ENCODE measurements around the gene CCR5AS.

The CCR5AS gene

DNA sequence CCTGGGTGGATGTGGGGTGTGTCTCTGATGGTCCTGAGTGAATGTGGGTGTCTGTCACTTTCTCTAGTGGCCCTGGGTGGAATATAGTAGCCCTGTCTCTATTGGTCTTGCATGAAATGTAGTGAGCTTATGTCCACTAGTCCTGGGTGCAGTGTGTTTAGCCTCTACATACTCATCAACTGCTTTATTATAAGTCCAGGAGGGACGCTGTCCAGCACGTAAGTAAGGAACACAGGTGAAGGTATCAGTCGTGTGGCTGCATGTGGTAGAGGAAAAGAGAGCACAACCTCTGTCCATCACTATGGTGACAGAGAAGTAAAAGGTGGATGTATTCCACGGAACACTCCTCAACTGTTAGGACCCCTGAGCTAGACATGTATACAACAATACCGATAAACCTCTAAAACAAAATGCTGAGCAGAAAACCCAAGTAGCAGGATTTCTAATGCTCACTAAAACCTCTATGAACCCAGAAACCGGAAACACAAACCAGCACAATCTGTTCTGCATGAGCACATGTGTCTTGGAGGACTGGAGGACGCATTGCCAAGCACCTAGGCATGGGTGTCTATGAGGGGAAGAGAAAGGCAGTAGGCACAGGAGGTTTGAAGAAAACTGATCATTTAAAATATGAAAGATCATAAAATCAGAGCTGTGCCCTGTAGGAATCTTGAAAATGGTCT lies 46.8 kb upstream of the CCR5AS start:
- peaks cover 30% of the 10 kb centered on the region for H3K27me3 Mint-ChIP-seq (ENCODE audit: insufficient read depth)
- no peak overlapping the region for H3K4me3 Mint-ChIP-seq
- H3K27ac Mint-ChIP-seq = no peak overlapping the region
- no peaks in the 10 kb centered on the region for H3K36me3 Mint-ChIP-seq (ENCODE audit: low read depth)
- no peaks in the 10 kb centered on the region for H3K9me3 Mint-ChIP-seq
- DNase-seq = no peak
- TF ChIP-seq, protein P1, sequence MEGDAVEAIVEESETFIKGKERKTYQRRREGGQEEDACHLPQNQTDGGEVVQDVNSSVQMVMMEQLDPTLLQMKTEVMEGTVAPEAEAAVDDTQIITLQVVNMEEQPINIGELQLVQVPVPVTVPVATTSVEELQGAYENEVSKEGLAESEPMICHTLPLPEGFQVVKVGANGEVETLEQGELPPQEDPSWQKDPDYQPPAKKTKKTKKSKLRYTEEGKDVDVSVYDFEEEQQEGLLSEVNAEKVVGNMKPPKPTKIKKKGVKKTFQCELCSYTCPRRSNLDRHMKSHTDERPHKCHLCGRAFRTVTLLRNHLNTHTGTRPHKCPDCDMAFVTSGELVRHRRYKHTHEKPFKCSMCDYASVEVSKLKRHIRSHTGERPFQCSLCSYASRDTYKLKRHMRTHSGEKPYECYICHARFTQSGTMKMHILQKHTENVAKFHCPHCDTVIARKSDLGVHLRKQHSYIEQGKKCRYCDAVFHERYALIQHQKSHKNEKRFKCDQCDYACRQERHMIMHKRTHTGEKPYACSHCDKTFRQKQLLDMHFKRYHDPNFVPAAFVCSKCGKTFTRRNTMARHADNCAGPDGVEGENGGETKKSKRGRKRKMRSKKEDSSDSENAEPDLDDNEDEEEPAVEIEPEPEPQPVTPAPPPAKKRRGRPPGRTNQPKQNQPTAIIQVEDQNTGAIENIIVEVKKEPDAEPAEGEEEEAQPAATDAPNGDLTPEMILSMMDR (IDR thresholded peaks at IDR 0.05) = no peak
- H3K4me1 Mint-ChIP-seq (ENCODE audit: low read depth) = no peaks in the 10 kb centered on the region

DNA sequence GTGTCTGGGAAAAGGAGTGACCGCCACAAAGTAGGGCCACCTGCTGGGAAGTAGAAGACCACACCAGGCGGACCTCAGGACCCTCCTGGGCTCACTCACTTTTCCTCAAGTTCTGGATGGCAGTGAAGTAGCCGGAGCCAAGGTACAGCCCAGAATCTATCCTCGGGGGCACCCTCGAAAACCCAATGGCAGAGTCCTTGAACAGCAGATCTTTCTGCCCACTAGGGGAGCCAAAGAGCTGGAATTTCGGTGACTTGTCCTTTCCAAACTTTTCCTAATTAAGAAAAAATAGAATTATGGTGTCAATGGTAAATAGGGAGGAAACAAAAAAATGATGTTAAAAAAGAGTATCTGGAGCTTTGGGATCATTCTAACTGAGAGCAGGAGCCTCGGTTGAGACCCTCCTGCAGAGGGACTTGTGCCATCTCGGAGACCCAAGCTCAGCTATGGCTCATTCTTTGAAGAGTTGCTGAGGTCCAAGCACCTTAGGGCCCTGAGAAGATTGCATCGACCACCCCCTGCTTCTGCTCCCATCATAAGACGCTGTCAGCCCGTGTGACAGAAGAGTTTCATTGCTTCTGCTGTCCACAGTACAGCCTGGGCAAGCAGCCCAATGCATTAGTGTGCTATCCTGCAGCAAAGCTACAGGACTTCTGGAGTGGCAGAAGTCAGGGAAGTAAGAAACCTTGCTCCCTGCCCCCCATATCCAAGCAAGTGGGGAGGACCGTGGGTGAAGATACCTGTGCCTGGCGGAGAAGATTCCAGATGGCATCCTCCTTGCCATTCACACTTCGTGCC lies 43.1 kb upstream of the CCR5AS start:
- peaks cover 40% of the 10 kb centered on the region for H3K27me3 Mint-ChIP-seq (ENCODE audit: insufficient read depth)
- H3K4me1 Mint-ChIP-seq (ENCODE audit: low read depth) = no peaks in the 10 kb centered on the region

DNA sequence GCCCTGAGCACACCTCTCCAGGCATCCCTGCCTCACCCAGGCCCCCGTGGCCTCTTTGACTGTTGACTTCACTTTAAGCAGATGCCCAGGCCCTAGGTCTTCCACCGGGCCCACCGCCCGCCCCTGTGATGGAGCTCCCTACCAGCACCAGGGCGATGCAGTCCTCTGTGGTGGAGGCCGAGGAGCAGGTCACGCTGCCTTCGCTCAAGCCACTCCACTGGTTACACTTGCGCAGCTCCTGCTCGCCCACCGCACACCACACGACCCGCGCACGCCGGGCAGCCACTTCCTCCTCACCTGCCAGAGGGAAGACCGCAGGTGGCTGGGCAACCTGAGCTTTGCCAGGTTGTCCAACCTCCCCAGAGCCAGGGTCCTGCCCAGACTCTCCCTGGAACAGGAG lies 41.9 kb upstream of the CCR5AS start:
- H3K4me1 Mint-ChIP-seq (ENCODE audit: low read depth) = no peaks in the 10 kb centered on the region
- TF ChIP-seq, protein P1 (IDR thresholded peaks at IDR 0.05) = no peak
- no peaks in the 10 kb centered on the region for H3K9me3 Mint-ChIP-seq
- H3K36me3 Mint-ChIP-seq (ENCODE audit: low read depth) = no peaks in the 10 kb centered on the region
- no peak overlapping the region for H3K27ac Mint-ChIP-seq
- H3K27me3 Mint-ChIP-seq (ENCODE audit: insufficient read depth) = peaks cover 36% of the 10 kb centered on the region
- DNase-seq = no peak
- no peak overlapping the region for H3K4me3 Mint-ChIP-seq

More for the DNA sequence above, 43.1 kb upstream of the CCR5AS start:
- no peak overlapping the region for H3K4me3 Mint-ChIP-seq
- DNase-seq = no peak
- TF ChIP-seq, protein P1 (IDR thresholded peaks at IDR 0.05) = peak; percentile 87
- no peaks in the 10 kb centered on the region for H3K9me3 Mint-ChIP-seq
- no peak overlapping the region for H3K27ac Mint-ChIP-seq
- no peaks in the 10 kb centered on the region for H3K36me3 Mint-ChIP-seq (ENCODE audit: low read depth)

DNA sequence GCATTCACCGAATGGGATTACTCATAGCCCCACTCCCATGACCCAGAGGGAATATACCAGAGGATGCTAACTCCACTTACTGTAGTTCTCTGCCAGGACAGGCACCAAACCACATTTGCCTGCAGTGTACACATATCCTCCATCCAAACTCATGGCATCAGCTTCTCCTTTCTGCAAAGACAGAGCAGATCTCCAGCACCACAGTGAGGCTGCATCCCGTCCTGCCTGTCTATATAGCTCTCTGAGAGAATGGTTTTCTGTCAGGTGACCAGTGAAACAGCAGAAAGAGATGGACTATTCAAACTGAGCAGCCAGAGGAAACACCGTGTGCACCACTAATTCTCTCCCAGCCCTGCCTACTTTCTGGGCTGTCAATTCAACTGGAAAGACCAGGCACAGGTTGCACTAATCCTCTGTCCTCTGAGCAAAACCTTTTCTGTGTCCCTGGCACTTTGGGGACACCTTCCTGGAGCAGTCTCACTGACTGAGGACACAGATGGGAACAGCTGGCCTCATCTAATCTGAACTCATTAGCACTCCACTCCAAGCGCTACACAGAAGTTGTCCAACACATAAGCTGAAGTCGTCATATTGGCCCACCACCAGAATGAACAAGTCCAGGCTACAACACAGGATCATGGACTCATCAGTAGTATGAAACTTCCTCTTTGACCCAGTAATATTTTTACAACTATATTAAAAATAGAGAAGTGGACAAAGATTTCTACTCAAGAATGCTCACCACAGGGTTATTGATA lies 40.5 kb upstream of the CCR5AS start:
- Mint-ChIP-seq H3K27me3 (ENCODE audit: insufficient read depth) (peaks cover 33% of the 10 kb centered on the region), H3K4me3 (no peak overlapping the region), H3K9me3 (no peaks in the 10 kb centered on the region), H3K36me3 (ENCODE audit: low read depth) (no peaks in the 10 kb centered on the region), H3K4me1 (ENCODE audit: low read depth) (no peaks in the 10 kb centered on the region), H3K27ac (no peak overlapping the region)
- no peak for DNase-seq
- TF ChIP-seq, protein P1 (IDR thresholded peaks at IDR 0.05) = no peak

DNA sequence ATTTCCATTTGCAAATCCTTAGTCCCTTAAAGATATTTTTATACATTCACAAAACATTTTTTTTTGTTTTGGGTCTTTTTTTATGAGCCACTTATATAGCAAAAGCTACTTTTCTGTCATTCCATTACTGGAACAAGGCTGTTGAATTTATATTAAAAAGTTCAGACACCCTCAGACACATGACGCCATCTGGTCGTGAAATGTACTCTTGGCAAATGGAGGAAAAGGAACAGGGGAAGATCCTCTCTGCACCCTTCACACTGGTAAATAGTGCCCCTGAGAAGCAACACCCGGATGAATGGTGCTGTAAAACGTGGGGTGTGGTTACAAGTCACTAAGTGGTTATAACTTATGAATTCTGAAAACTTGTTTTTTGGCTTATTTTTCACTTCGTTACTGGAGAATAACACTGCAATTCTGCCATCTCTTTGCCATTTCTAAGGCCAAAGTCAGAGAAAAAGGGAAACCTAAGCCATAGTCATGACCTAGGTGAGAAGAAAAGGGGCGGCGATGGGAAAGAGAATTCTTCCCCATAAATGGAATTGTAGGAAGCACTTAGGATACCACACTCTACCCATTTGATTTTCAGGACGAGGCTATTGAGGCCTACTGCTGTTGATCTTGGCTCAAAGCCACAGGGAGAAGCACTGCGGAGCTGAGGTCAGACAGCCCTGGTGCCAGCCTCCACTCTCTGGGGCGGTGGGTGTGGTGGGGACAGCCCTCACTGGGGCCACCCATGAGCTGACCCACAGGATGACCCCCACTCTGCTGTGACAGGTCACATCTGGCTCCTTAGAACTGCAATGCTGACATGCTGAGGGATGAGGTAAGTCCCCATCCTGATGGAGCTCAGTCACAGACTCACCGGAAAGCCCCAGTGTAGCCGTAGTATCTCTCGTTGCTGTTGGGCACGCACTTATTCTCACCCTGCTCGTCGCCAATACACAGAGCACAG lies 36.0 kb upstream of the CCR5AS start:
- no peaks in the 10 kb centered on the region for H3K9me3 Mint-ChIP-seq

More for the DNA sequence above, 36.0 kb upstream of the CCR5AS start:
- TF ChIP-seq, protein P1 (IDR thresholded peaks at IDR 0.05) = peak; percentile 78
- peak; percentile 36 for DNase-seq
- H3K27ac Mint-ChIP-seq = no peak overlapping the region
- no peaks in the 10 kb centered on the region for H3K36me3 Mint-ChIP-seq (ENCODE audit: low read depth)
- no peak overlapping the region for H3K4me3 Mint-ChIP-seq
- H3K4me1 Mint-ChIP-seq (ENCODE audit: low read depth) = no peaks in the 10 kb centered on the region
- H3K27me3 Mint-ChIP-seq (ENCODE audit: insufficient read depth) = peaks cover 36% of the 10 kb centered on the region

All from HFFc6 (cell line).